ENCODE results near the gene GRAMD1B. TPM values are rescaled to one million over a fixed set of nuclear protein-coding genes. Genes with fewer than 3 reads are reported as not detected.

Gene GRAMD1B
- total and polyA plus RNA-seq, 2 experiments from 2014 or later: 9.0 to 20.4 TPM

- TF ChIP-seq CTCF (IDR thresholded peaks at IDR 0.05; ENCODE audit: poor library complexity) (no peak), EZH2 (IDR thresholded peaks at IDR 0.05; ENCODE audit: borderline replicate concordance) (no peak), EZH2phosphoT487 (IDR thresholded peaks at IDR 0.05; ENCODE audit: low read depth, severe bottlenecking, unreplicated experiment) (no peak)
- Histone ChIP-seq H3K36me3 (replicated peaks; ENCODE audit: insufficient read depth, low read depth) (no peaks in the 10 kb centered on the region), H3K4me3 (no peak overlapping the region), H3K27ac (no peak overlapping the region), H3K9me3 (ENCODE audit: low read depth) (no peaks in the 10 kb centered on the region), H2AFZ (no peak overlapping the region), H3K4me2 (no peak overlapping the region), H3K79me2 (no peaks in the 10 kb centered on the region), H4K20me1 (ENCODE audit: insufficient read depth, poor library complexity, severe bottlenecking) (no peaks in the 10 kb centered on the region), H3K27me3 (no peaks in the 10 kb centered on the region), H3K4me1 (ENCODE audit: insufficient read depth) (no peaks in the 10 kb centered on the region), H3K9me2 (replicated peaks; ENCODE audit: insufficient read depth) (no peaks in the 10 kb centered on the region)
- WGBS (ENCODE audit: low lambda C conversion rate, missing lambda C conversion rate): 79% methylated on average over 8 of the region's 8 CpGs
- no peak for DNase-seq (ENCODE audit: low spot score)
Measured at GRCh38 chr11:123487157-123487744, 57.2 kb downstream of the GRAMD1B start.

DNA sequence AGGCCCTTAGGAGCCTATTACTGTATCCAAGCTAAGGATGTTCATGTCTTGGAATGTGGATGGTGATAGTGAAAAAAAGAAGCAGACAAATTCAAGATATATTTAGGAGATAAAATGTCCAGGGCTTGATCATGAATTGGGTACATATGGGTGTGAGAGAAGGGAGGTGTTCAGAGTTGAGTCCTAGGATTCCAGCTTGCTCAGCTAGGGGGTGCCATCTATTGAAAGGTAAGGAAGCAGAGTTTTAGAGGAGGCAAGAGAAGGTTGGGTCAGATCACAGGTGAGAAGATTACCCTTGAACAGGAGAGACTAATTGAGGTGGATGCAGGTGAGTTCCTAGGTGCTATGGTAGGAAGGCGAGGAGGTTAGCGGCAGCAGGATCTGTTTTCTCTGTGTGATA lies 60.5 kb downstream of the GRAMD1B start:
- Histone ChIP-seq H3K9me2 (replicated peaks; ENCODE audit: insufficient read depth) (no peaks in the 10 kb centered on the region), H3K4me1 (ENCODE audit: insufficient read depth) (no peaks in the 10 kb centered on the region), H3K36me3 (replicated peaks; ENCODE audit: insufficient read depth, low read depth) (no peaks in the 10 kb centered on the region), H3K4me3 (no peak overlapping the region), H3K9me3 (ENCODE audit: low read depth) (no peaks in the 10 kb centered on the region), H3K27me3 (no peaks in the 10 kb centered on the region), H4K20me1 (ENCODE audit: insufficient read depth, poor library complexity, severe bottlenecking) (no peaks in the 10 kb centered on the region), H2AFZ (no peak overlapping the region), H3K79me2 (no peaks in the 10 kb centered on the region), H3K4me2 (no peak overlapping the region), H3K27ac (no peak overlapping the region)
- 100% methylated on average over 2 of the region's 2 CpGs for WGBS (ENCODE audit: low lambda C conversion rate, missing lambda C conversion rate)
- TF ChIP-seq EZH2 (IDR thresholded peaks at IDR 0.05; ENCODE audit: borderline replicate concordance): no peak
- TF ChIP-seq CTCF (IDR thresholded peaks at IDR 0.05; ENCODE audit: poor library complexity): no peak
- TF ChIP-seq EZH2phosphoT487 (IDR thresholded peaks at IDR 0.05; ENCODE audit: low read depth, severe bottlenecking, unreplicated experiment): no peak
- no peak for DNase-seq (ENCODE audit: low spot score)

- Histone ChIP-seq H2AFZ (no peak overlapping the region), H3K27me3 (no peaks in the 10 kb centered on the region), H3K4me2 (no peak overlapping the region), H3K4me1 (ENCODE audit: insufficient read depth) (no peaks in the 10 kb centered on the region), H3K9me2 (replicated peaks; ENCODE audit: insufficient read depth) (no peaks in the 10 kb centered on the region), H3K9me3 (ENCODE audit: low read depth) (no peaks in the 10 kb centered on the region), H3K79me2 (no peaks in the 10 kb centered on the region), H4K20me1 (ENCODE audit: insufficient read depth, poor library complexity, severe bottlenecking) (no peaks in the 10 kb centered on the region), H3K4me3 (no peak overlapping the region), H3K27ac (no peak overlapping the region), H3K36me3 (replicated peaks; ENCODE audit: insufficient read depth, low read depth) (no peaks in the 10 kb centered on the region)
- no peak for DNase-seq (ENCODE audit: low spot score)
- 90% methylated on average over 3 of the region's 3 CpGs for WGBS (ENCODE audit: low lambda C conversion rate, missing lambda C conversion rate)
- TF ChIP-seq EZH2phosphoT487 (IDR thresholded peaks at IDR 0.05; ENCODE audit: low read depth, severe bottlenecking, unreplicated experiment) (no peak), EZH2 (IDR thresholded peaks at IDR 0.05; ENCODE audit: borderline replicate concordance) (no peak), CTCF (IDR thresholded peaks at IDR 0.05; ENCODE audit: poor library complexity) (no peak)
Measured at GRCh38 chr11:123491241-123491640, 61.2 kb downstream of the GRAMD1B start.
